ENCODE measurements around the gene NFYB.

GRCh38 chr12:104115587-104115975 lies 22.4 kb downstream of the NFYB start:
- TF ChIP-seq, protein P1, sequence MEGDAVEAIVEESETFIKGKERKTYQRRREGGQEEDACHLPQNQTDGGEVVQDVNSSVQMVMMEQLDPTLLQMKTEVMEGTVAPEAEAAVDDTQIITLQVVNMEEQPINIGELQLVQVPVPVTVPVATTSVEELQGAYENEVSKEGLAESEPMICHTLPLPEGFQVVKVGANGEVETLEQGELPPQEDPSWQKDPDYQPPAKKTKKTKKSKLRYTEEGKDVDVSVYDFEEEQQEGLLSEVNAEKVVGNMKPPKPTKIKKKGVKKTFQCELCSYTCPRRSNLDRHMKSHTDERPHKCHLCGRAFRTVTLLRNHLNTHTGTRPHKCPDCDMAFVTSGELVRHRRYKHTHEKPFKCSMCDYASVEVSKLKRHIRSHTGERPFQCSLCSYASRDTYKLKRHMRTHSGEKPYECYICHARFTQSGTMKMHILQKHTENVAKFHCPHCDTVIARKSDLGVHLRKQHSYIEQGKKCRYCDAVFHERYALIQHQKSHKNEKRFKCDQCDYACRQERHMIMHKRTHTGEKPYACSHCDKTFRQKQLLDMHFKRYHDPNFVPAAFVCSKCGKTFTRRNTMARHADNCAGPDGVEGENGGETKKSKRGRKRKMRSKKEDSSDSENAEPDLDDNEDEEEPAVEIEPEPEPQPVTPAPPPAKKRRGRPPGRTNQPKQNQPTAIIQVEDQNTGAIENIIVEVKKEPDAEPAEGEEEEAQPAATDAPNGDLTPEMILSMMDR (IDR thresholded peaks at IDR 0.05 in 2 of 3, conservative IDR thresholded peaks at IDR 0.05 in 1 of 3; ENCODE audit: borderline replicate concordance in 1 of 3, insufficient read depth in 1 of 3, low read depth in 2 of 3, low read length in 2 of 3): no peak
- TF ChIP-seq EGR1 (IDR thresholded peaks at IDR 0.05; ENCODE audit: low read depth) (no peak), EZH2 (IDR thresholded peaks at IDR 0.05) (no peak), ELF1 (IDR thresholded peaks at IDR 0.05; ENCODE audit: borderline replicate concordance, low read depth) (no peak), MAX (IDR thresholded peaks at IDR 0.05) (no peak), CBX3 (IDR thresholded peaks at IDR 0.05; ENCODE audit: low read depth) (no peak), YY1 (IDR thresholded peaks at IDR 0.05; ENCODE audit: extremely low read depth, insufficient replicate concordance, low read depth, low read length) (no peak), POLR2A (IDR thresholded peaks at IDR 0.05; ENCODE audit: borderline replicate concordance, extremely low read depth, insufficient read depth, insufficient read length) (no peak), CEBPB (IDR thresholded peaks at IDR 0.05; ENCODE audit: low read depth) (no peak), EZH2phosphoT487 (IDR thresholded peaks at IDR 0.05; ENCODE audit: borderline replicate concordance) (no peak)
- TF ChIP-seq, protein P2, sequence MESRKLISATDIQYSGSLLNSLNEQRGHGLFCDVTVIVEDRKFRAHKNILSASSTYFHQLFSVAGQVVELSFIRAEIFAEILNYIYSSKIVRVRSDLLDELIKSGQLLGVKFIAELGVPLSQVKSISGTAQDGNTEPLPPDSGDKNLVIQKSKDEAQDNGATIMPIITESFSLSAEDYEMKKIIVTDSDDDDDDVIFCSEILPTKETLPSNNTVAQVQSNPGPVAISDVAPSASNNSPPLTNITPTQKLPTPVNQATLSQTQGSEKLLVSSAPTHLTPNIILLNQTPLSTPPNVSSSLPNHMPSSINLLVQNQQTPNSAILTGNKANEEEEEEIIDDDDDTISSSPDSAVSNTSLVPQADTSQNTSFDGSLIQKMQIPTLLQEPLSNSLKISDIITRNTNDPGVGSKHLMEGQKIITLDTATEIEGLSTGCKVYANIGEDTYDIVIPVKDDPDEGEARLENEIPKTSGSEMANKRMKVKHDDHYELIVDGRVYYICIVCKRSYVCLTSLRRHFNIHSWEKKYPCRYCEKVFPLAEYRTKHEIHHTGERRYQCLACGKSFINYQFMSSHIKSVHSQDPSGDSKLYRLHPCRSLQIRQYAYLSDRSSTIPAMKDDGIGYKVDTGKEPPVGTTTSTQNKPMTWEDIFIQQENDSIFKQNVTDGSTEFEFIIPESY (IDR thresholded peaks at IDR 0.05; ENCODE audit: extremely low read depth, insufficient replicate concordance, low read length): no peak
- TF ChIP-seq, protein P3, sequence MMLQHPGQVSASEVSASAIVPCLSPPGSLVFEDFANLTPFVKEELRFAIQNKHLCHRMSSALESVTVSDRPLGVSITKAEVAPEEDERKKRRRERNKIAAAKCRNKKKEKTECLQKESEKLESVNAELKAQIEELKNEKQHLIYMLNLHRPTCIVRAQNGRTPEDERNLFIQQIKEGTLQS (IDR thresholded peaks at IDR 0.05): no peak
